Mesenchymal stem cell (in vitro differentiated cells and primary cell): ENCODE results near the gene GRB2.
"Not testable (repeated sequence)": the region's sequence is repeated elsewhere in the genome, so short reads cannot be mapped to it uniquely, and the experiment has no call there.

Experiments
- DNase-seq: peaks from one replicate; pipeline ENCODE4 v3.0.0-alpha.2; 2013
- H2AFZ ChIP-seq: one replicate; pipeline ENCODE4 v1.6.1; 2013; ENCODE audit warnings: low read depth, mild to moderate bottlenecking, control low read depth, inconsistent platforms, low read length, moderate library complexity
- H2AK5ac ChIP-seq: 2 replicates; pipeline ENCODE4 v1.6.1; 2013; ENCODE audit warnings: low read length, moderate library complexity, mild to moderate bottlenecking, inconsistent platforms; ENCODE audit not compliant: severe bottlenecking
- H2BK120ac ChIP-seq: one replicate; pipeline ENCODE4 v1.6.1; 2013; ENCODE audit warnings: low read depth, mild to moderate bottlenecking, inconsistent platforms, low read length, moderate library complexity
- H2BK12ac ChIP-seq, 2 experiments: one replicate each; pipeline ENCODE4 v1.6.1; 2013; ENCODE audit warnings: inconsistent platforms in 2 of 2, low read length in 2 of 2, mild to moderate bottlenecking in 2 of 2, moderate library complexity in 2 of 2, control low read depth in 1 of 2
- H2BK15ac ChIP-seq: one replicate; pipeline ENCODE4 v1.6.1; 2013; ENCODE audit warnings: mild to moderate bottlenecking, low read depth, inconsistent platforms; ENCODE audit not compliant: poor library complexity, severe bottlenecking
- H2BK5ac ChIP-seq: 2 replicates; pipeline ENCODE4 v1.6.1; 2013; ENCODE audit warnings: low read depth, mild to moderate bottlenecking, low read length, control low read depth, inconsistent platforms; ENCODE audit not compliant: poor library complexity, severe bottlenecking
- H3K14ac ChIP-seq, 2 experiments: one replicate each; pipeline ENCODE4 v1.6.1; 2013; ENCODE audit warnings: inconsistent platforms in 2 of 2, low read length in 2 of 2, control low read depth in 1 of 2, mild to moderate bottlenecking in 1 of 2, moderate library complexity in 1 of 2
- H3K18ac ChIP-seq, 2 experiments: one replicate each; pipeline ENCODE4 v1.6.1; 2013; ENCODE audit warnings: inconsistent platforms in 2 of 2, low read length in 2 of 2, control low read depth in 1 of 2, low read depth in 1 of 2, mild to moderate bottlenecking in 1 of 2
- H3K23ac ChIP-seq, 2 experiments: one replicate each; pipeline ENCODE4 v1.6.1; 2013; ENCODE audit warnings: inconsistent platforms in 2 of 2, low read length in 2 of 2, mild to moderate bottlenecking in 2 of 2, moderate library complexity in 2 of 2, control low read depth in 1 of 2
- H3K27ac ChIP-seq: 2 replicates; pipeline ENCODE4 v1.5.1; 2013; ENCODE audit warnings: mild to moderate bottlenecking, moderate library complexity, low read length, control low read depth, inconsistent platforms; ENCODE audit not compliant: poor library complexity, severe bottlenecking
- H3K27me3 ChIP-seq, 2 experiments: 2 replicates each; pipeline versions ENCODE4 v1.6.1 to v1.7.0; 2013; ENCODE audit warnings: low read length in 2 of 2, mild to moderate bottlenecking in 2 of 2, moderate library complexity in 2 of 2, control low read depth in 1 of 2, inconsistent platforms in 1 of 2; ENCODE audit not compliant: control insufficient read depth in 1 of 2, insufficient read depth in 1 of 2
- H3K36me3 ChIP-seq, 2 experiments: 2 replicates each; pipeline versions ENCODE4 v1.6.1 to v1.7.0; 2013; ENCODE audit warnings: low read length in 2 of 2, control low read depth in 1 of 2, inconsistent platforms in 1 of 2, low read depth in 1 of 2, mild to moderate bottlenecking in 1 of 2; ENCODE audit not compliant: insufficient read depth in 2 of 2, control insufficient read depth in 1 of 2
- H3K4ac ChIP-seq, 2 experiments: one replicate each; pipeline ENCODE4 v1.6.1; 2013; ENCODE audit warnings: inconsistent platforms in 2 of 2, low read length in 2 of 2, mild to moderate bottlenecking in 2 of 2, moderate library complexity in 2 of 2, control low read depth in 1 of 2, low read depth in 1 of 2
- H3K4me1 ChIP-seq: 2 replicates; pipeline ENCODE4 v1.6.1; 2013; ENCODE audit warnings: low read depth, low read length, control low read depth; ENCODE audit not compliant: control insufficient read depth, insufficient read depth
- H3K4me2 ChIP-seq: 2 replicates; pipeline ENCODE4 v1.6.1; 2013; ENCODE audit warnings: low read length, mild to moderate bottlenecking, inconsistent platforms; ENCODE audit not compliant: poor library complexity, severe bottlenecking
- H3K4me3 ChIP-seq, 2 experiments: 2 replicates each; pipeline versions ENCODE4 v1.5.1 to v1.7.0; 2013; ENCODE audit warnings: low read length in 2 of 2, mild to moderate bottlenecking in 2 of 2, control low read depth in 1 of 2, low read depth in 1 of 2; ENCODE audit not compliant: insufficient read depth in 1 of 2
- H3K79me1 ChIP-seq: replicated peaks from 2 replicates; pipeline ENCODE4 v1.6.1; 2013; ENCODE audit warnings: mild to moderate bottlenecking, control low read depth, low read length, inconsistent platforms; ENCODE audit not compliant: poor library complexity, severe bottlenecking
- H3K9ac ChIP-seq: 2 replicates; pipeline ENCODE4 v1.7.0; 2013; ENCODE audit warnings: mild to moderate bottlenecking, low read length, moderate library complexity
- H3K9me3 ChIP-seq: 2 replicates; pipeline ENCODE4 v1.7.0; 2013; ENCODE audit warnings: mild to moderate bottlenecking, low read length; ENCODE audit not compliant: control insufficient read depth
- H4K8ac ChIP-seq: one replicate; pipeline ENCODE4 v1.6.1; 2013; ENCODE audit warnings: inconsistent platforms, mild to moderate bottlenecking, low read length, moderate library complexity
- H4K91ac ChIP-seq: one replicate; pipeline ENCODE4 v1.6.1; 2013; ENCODE audit warnings: mild to moderate bottlenecking, low read length, inconsistent platforms
- WGBS: methylation state at CpG from one replicate; pipeline ENCODE4 v1.1.7; 2013; ENCODE audit warnings: mixed read lengths; 5-methylcytosine and 5-hydroxymethylcytosine counted together

The GRB2 gene

DNA sequence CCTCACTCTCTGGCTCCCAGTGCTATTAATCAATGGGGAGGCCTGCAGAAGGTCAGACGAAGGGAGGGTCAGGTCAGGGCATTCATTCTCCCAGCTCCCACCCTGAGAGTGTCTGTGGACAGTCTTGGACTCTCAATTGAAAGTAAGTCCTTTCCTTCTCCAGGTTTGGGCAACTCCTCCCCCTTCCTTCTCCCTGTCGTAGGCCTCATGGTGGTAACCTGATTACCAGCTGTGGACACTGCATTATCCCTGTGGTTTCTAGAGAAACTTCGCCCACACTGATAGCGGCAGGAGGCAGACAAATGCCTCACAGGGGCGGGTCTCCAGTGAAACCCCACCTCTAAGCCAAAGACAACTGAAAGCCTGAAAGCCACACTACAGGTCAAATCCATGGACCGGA, 58.6 kb downstream of the GRB2 start:
- Histone ChIP-seq H2BK12ac (peak overlapping the region in 1 of 2 experiments; percentile 29), H3K27me3 (no peaks in the 10 kb centered on the region), H3K9ac (no peak overlapping the region), H2BK5ac (no peak overlapping the region), H3K79me1 (peaks cover 22% of the 10 kb centered on the region), H3K4me1 (peaks cover 22% of the 10 kb centered on the region), H2AFZ (no peak overlapping the region), H3K4me3 (no peak overlapping the region), H4K8ac (no peak overlapping the region), H2BK15ac (no peak overlapping the region), H3K18ac (no peak overlapping the region), H3K23ac (no peak overlapping the region), H3K4me2 (no peak overlapping the region), H3K36me3 (peaks cover 0 to 3% of the 10 kb centered on the region in 2 experiments), H3K4ac (no peak overlapping the region), H3K9me3 (no peaks in the 10 kb centered on the region), H3K27ac (peak overlapping the region; percentile 15), H2BK120ac (no peak overlapping the region), H4K91ac (no peak overlapping the region), H3K14ac (no peak overlapping the region), H2AK5ac (no peak overlapping the region)
- DNase-seq, result peak; percentile 45
- WGBS, result 18% methylated on average over 6 of the region's 6 CpGs

DNA sequence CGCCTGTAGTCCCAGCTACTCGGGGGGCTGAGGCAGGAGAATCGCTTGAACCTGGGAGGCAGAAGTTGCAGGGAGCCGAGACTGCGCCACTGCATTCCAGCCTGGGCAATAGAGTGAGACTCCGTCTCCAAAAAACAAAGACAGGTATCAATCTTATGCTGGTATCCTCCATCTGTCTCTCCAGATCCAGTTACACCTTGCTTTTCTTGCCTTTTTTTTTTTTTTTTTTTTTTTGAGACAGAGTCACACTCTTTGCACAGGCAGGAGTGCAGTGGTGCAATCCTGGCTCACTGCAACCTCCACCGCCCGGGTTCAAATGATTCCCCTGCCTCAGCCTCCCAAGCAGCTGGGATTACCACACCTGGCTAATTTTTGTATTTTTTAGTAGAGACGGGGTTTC, 59.1 kb downstream of the GRB2 start:
- H3K36me3 ChIP-seq, H4K8ac ChIP-seq, H2BK15ac ChIP-seq, H3K27me3 ChIP-seq, H2BK5ac ChIP-seq, H3K4ac ChIP-seq, H3K27ac ChIP-seq, H2BK12ac ChIP-seq, H2AFZ ChIP-seq, H3K23ac ChIP-seq, H3K9ac ChIP-seq, H2AK5ac ChIP-seq, H3K18ac ChIP-seq, H4K91ac ChIP-seq, H3K9me3 ChIP-seq, H2BK120ac ChIP-seq, DNase-seq, H3K4me2 ChIP-seq, H3K4me3 ChIP-seq, H3K14ac ChIP-seq: not testable (repeated sequence)
- H3K79me1 ChIP-seq, result peaks cover 27% of the 10 kb centered on the region
- WGBS, result 85% methylated on average over 9 of the region's 9 CpGs
- peaks cover 21% of the 10 kb centered on the region for H3K4me1 ChIP-seq

DNA sequence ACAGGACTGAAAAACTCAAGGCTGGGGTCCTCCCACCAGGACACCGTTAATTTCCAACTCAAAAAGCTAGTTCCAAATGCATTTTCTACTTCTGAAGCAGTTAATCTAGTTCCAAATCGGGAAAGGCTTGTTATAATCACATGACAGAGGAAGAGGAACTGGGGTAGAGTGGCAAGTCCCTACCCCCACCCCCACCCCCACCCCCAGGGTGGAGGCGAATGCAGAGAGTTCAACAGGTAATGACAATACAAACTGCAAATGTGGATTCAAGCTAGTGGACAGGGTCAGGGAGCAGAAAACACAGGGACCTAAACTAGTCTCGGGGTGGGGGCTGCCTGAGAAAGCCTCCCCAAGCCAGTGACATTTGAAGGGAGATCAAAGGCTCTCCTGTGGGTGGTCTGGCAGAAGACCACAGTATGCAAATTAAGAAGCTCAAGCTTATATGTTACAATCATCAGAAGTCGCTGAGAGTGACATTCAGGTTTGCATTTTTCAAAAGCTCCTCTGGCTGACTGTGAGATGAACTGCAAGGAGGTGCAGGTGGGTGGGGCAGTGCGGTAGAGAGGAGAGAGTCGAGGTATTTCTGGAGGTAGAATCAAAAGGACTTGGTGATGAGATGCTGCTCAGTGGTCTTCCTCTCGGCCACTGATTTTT, 59.8 kb downstream of the GRB2 start:
- Histone ChIP-seq H3K23ac (no peak overlapping the region), H2AK5ac (no peak overlapping the region), H3K9ac (no peak overlapping the region), H3K4me3 (no peak overlapping the region), H3K18ac (no peak overlapping the region), H3K4me1 (peaks cover 16% of the 10 kb centered on the region), H2BK5ac (no peak overlapping the region), H2BK120ac (no peak overlapping the region), H3K4me2 (no peak overlapping the region), H3K27me3 (no peaks in the 10 kb centered on the region), H2AFZ (no peak overlapping the region), H3K4ac (no peak overlapping the region), H3K14ac (no peak overlapping the region), H3K9me3 (no peaks in the 10 kb centered on the region), H3K36me3 (no peaks in the 10 kb centered on the region), H3K27ac (no peak overlapping the region), H2BK15ac (no peak overlapping the region), H2BK12ac (no peak overlapping the region), H4K8ac (no peak overlapping the region), H4K91ac (no peak overlapping the region), H3K79me1 (peaks cover 26% of the 10 kb centered on the region)
- DNase-seq, result no peak
- 43% methylated on average over 7 of the region's 8 CpGs for WGBS

DNA sequence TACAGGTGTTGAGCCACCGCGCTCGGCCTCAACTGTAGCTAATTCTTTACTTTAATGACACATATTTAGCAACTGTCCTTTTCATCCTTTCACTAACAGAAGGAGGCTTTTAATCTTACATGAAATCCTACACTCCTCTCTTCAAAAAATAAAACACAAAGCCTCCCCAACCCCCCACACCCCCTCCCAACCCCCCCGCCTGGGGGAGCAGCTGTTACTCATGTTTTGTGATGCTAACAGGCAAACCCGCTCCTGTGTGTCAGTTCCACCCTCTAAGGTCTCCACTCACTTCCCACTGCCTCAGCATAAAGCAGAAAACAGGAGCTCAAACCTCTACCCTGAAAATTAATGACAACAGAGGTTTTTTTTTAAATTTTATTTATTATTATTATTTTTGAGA, 60.8 kb downstream of the GRB2 start:
- H3K27me3 ChIP-seq, result no peaks in the 10 kb centered on the region
- no peak overlapping the region for H3K4ac ChIP-seq
- no peak overlapping the region for H2AK5ac ChIP-seq
- no peak overlapping the region for H2BK15ac ChIP-seq
- H3K4me2 ChIP-seq, result no peak overlapping the region
- peaks cover 24% of the 10 kb centered on the region for H3K79me1 ChIP-seq
- H4K8ac ChIP-seq, result no peak overlapping the region
- no peak overlapping the region for H2BK5ac ChIP-seq
- WGBS, result 85% methylated on average over 5 of the region's 5 CpGs
- no peak for DNase-seq
- no peak overlapping the region for H2AFZ ChIP-seq
- H3K23ac ChIP-seq, result no peak overlapping the region
- H3K14ac ChIP-seq, result no peak overlapping the region
- H2BK12ac ChIP-seq, result no peak overlapping the region
- no peak overlapping the region for H3K18ac ChIP-seq
- no peak overlapping the region for H4K91ac ChIP-seq
- no peak overlapping the region for H3K4me3 ChIP-seq
- no peaks in the 10 kb centered on the region for H3K9me3 ChIP-seq
- no peak overlapping the region for H3K9ac ChIP-seq
- H3K27ac ChIP-seq, result no peak overlapping the region
- no peak overlapping the region for H2BK120ac ChIP-seq
- no peaks in the 10 kb centered on the region for H3K36me3 ChIP-seq
- H3K4me1 ChIP-seq, result peaks cover 13% of the 10 kb centered on the region
